ENCODE results near the gene IRX4.

IRX4 gene

DNA sequence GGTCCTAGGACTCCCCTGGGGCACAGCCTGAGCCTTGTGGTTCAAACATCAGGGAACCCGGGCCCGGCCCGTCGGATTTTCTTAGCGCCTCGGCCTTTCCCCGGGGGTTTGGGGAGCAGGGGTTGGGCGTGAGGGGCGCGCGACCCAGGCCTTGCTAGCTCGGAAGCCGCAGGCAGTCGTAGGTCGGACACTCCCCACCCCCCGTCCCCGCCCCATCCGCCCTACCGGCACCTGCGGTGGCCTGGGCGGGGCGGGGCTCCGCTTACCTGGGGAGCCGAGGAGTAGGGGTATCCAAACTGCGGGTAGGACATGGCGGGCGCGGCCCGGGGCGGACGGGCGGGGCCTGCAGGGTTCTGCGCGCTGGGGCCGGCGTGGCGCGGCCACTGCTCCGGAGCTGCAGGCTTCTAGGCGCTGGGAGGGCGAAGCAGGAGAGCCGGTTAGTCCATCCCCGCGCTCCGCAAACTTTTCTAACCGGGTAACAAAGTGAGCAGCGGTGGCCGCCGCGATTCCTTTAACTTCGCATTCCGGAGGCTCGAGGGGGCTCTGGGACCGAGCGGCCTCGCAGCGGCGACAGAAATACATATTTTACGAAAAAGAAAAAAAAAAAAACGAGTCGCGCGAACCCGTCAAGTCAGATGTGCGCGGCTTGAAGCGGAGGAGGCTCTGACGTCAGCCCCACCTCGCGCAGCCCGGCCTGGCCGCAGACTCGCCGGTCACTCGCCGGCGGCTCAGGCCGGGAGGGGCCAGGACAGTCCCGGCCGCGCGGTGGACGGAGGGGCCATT, at the start of gene IRX4:
TSS of gene IRX4 (minus strand) at position 589 of the 783 bp plus-strand sequence. CDS start at position 311, 278 bp downstream.
- no peak for DNase-seq (ENCODE audit: low read depth in 2 of 3, low spot score in 2 of 3)

DNA sequence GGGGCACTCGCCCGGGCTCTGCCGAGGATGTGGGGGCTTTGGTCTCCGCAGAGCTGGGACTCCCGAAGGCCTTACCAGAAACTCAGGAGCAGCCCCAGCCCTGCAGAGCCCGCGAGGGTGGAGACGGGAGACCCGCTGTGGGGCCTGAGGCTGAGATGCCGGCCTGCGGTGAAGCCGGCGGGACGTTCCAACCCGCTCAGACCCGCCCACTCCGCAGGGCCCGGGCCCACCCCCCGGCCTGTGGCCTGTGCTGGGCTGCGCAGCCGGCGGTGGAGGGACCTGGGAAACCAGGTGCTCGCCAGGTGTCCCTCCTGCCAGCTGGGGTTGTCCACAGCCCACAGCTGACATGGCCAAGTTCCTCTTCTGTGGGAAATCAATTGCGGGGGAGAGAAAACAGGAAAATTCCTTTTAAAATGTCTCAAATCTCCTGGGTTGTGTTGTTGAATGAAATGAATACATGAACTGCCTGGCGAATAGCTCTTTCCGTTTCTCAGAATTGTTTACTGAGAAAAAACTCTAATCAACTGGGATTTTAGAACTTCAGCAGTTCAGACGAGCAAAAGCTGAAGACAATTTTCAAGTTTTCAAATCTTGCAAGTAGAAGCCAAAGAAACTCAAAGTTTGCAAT, 49.0 kb upstream of the IRX4 start:
- DNase-seq (ENCODE audit: low read depth in 2 of 3, low spot score in 2 of 3) = no peak

DNA sequence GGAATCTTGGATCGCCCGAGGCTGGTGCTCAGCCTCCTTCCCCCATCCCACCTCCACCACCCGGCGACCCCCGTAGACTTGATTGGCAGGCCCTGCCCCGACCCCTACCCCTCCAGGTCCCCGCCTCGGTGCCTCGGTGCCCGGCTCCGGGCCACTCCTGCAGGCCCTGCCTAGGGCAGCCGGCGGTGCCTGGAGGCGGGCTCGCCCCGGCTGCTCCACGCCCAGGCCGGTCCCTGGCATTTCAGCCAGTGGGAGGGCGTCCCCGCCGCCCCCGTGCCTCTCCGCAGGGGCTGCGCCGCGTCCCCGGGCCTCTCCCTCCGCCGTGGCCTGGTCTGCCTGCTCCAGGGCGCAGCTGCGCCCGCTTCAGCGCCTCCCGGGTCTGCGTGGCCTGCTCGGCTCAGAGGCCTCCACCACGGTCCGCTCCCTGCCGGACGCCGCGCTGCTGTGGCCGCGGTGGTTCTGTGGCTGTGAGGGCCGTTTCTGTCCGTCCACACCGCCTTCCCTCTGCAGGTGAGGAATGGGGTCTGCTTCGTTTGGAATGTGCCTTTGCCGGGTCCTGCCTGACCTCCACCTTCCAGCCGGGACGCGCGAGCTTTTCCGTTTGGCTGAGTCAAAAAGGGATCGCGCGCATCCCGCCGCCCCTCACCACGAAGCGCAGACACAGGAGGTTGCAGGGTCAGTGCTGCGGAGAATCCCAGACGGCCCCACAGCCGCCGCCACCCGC, 48.3 kb upstream of the IRX4 start:
- DNase-seq (ENCODE audit: low read depth in 2 of 3, low spot score in 2 of 3) = no peak

DNA sequence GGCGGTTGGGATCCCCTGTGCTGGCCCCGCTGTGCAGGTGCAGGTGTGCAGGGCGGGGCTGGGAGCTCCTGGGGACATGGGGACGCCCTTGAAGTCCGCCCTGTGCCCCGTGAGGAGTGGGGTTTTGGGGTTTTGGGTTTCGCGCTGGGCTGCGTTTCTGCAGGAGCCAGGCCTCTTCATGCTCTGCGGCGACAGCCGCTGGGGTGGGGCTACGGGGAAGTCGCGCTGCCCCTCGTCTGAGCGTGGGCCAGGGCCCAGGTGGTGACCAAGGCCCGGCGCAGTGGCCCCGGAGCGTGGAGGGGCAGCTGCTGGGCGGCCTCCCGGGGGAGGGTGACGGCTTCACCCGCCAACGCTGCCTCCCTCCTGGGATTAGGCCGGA, 47.8 kb upstream of the IRX4 start:
- DNase-seq (ENCODE audit: low read depth in 2 of 3, low spot score in 2 of 3) = no peak

DNA sequence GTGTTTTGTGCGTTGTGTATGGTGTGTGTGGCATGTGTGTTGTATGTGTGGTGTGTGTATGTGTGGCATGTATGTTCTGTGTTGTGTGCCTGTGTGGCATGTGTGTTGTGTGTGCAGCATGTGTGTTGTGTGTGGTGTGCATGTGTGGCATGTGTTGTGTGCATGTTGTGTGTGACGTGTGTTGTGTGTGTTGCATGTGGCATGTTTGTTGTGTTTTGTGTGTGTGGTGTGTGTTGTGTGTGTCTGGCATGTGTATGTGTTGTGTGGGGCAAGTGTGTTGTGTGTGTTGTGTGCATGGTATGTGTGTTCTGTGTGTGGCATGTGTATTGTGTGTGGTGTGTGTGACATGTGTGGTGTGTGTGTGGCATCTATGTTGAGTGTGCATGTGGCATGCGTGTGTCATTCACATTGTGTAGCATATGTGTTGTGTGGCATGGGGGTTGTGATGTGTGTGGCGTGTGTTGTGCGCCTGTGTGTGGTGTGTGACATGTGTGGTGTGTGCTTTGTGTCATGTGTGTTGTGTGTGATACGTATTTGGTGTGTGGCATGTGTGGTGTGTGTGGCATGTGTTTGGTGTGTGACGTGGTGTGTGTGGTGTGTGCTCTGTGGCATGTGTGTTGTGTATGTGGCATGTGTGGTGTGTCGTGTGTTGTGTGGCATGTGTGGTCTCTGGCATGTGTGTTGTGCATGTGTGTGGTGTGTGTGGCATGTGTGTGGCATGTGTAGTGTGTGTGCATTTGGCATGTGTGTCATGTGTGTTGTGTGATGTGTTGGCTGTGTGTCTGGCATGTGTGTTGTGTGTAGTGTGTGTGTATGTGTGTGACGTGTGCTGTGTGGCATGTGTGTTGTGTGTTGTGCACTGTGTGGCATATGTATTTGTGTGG, 46.6 kb upstream of the IRX4 start:
- no peak for DNase-seq (ENCODE audit: low read depth in 2 of 3, low spot score in 2 of 3)

DNA sequence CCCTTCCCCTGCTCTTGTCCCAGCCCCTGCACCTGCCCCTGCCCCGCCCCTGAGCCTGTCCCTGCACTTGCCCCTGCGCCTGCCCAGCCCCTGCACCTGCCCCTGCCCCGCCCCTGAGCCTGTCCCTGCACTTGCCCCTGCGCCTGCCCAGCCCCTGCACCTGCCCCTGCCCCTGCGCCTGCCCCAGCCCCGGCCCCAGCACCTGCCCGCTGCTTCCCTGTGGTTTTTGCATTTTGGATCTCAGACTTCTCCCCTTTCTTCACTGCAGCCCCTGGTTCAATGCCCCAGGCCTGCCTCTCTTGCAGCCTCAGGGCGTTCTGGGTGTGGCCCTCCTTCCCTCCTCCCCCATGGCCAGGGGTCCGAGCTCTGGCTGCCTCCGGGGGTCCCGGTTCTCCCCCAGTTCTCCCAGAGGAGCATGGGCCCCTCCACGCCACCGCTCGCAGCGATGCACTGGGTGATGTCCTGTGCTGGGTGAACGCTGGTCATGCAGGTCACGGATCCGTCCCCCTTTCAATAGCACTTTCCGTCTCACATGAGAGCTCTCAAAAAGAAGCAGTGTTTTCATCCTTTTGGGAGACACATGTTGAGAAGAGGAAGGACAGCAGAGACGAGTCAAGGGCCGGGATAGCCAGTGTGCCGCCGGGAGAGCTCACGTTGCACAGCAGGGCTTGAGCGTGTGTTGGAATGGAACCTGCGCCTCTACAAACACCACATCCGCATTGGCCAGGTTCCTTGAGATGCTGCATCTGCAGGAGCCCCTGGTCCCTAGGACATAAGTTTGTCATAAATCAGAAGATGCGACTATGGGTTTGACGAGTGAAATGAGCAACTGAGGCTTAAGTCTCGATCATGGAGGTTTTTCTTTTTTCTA, 44.0 kb upstream of the IRX4 start:
- DNase-seq (ENCODE audit: low read depth in 2 of 3, low spot score in 2 of 3) = no peak

DNA sequence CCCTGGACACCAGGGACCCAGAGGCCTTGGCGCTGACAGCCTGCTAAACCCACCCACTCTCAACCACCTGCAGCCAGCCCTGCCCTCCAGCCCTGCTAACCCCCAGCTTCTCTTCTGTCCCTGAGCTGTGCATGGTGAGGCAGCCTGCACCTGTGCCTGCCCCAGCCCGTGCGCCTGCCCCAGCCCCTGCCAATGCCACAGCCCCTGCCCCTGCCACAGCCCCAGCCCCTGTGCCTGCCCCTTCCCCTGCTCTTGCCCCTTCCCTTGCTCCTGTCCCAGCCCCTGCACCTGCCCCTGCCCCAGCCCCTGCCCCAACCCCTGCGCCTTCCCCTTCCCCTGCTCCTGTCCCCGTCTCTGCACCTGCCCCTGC, 43.3 kb upstream of the IRX4 start:
- no peak for DNase-seq (ENCODE audit: low read depth in 2 of 3, low spot score in 2 of 3)

DNA sequence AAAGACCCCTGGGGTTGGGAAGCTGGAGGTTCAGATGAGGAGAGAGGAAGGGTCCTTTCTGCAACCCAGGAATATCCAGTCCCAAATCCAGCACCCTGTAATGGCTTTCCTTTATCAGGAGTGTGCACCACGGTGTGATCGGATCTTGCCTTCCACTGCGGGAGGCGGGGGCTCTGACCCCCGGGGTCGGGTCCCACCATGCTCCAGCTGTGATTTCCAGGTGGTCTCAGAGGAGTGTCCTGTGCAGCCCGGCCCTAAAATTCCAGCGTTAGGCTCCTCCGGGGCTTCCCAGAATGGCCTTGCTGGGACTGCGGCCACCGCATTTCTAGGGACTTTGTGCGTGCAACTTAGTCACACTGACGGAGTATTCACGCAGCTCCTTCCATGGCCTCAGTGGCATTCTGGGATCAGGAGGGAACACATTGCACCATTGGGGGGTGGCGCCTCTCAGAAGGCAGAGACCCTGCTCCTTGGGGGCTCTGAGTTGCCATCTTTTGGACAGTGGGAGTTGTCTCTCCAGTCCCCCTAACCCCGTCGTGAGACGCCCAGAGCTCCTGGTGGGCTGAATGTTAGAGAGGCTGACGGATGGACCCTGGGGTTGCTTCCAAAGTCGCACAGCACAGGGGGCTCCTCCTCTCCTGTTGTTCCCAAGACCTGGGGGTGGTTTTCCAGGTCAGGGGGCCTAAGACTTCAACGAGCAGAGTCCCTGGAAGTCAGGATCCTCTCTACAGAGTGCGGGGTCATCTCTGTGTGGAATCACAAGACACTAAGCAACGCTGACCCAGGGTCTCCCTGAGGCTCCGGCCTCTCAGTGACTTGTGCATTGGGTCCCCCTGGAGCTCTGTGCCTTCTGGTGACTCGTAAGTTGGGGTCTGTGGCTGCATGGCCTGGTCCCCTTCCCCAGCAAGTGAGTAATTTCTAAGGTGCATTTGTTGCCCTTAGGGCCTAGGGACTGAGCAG, 42.7 kb upstream of the IRX4 start:
- DNase-seq (ENCODE audit: low read depth in 2 of 3, low spot score in 2 of 3) = no peak

DNA sequence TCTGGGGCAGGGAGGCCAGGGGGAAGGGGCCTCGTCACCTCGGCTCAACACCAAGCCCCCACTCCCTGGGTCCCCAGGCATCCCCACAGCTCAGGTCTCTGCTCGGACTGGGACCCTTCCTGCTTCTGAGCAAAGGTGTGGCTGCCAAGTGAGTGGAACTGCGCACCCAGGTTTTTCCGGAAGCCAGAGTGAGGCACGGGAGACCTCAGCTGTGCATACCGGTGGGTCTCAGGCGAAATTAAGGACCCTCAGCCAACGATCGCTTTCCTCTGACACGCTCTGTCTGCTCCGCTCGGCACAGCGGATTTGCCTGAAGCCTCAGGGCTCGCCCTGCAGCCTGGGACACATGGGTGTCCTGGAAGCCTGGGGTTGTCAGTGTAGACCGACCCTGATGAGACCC, 41.0 kb upstream of the IRX4 start:
- DNase-seq (ENCODE audit: low read depth in 2 of 3, low spot score in 2 of 3) = no peak

DNA sequence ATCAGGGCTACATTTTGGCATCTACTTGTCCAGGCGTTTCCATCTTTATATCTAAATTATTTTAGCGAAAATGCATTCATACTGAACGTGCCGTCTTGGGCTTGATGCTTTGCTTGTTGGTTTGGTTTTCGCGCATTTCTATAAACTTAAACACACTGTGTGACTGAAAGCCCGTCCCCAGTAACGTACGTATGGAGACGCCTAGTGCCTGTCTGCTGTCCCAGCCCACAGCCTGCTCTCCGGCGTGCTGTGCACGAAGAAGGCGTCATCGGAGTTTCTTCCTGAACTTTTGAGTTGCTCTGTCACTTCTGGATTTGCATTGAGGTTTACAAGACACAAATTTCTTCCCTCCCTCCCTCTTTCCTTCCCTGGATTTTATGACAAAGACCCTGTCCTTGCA, 40.6 kb upstream of the IRX4 start:
- no peak for DNase-seq (ENCODE audit: low read depth in 2 of 3, low spot score in 2 of 3)

DNA sequence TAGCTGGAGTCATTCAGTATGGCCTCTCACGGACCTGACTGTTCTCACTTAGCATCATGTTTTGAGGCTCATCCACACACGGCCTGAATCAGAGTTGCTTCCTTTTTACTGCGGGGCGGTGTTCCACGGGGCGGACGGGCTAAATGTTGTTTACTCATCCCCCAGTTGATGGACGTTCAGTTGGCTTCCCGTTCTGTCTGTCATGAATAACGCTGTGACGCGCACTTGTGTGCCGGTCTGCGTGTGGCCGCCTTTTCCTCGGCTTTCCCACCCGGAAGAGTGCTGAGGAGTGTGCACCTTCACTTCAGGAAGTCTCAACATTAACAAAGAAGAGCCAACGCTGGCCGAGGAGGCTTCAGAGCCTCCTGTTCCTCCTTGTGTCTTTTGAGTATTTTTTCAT, 39.0 kb upstream of the IRX4 start:
- DNase-seq (ENCODE audit: low read depth in 2 of 3, low spot score in 2 of 3) = no peak

DNA sequence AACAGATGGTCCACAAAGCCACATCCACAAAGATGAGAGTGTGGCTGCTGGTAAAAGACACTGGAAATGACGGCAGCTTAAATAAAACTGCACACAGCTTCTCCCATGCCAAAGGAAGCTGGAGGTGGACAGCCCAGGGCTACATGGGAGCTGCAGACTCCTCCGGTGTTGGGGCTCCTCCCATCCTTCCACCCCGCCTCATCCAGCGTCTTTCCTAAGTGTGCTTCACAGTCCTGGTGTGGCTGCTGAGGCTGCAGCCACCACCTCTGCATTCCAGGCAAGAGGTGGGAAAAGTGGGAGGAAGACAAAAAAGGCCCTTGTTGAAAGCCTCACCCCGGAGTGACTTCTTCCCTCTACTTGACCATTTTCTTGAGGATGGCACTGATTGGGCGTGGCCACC, 37.0 kb upstream of the IRX4 start:
- no peak for DNase-seq (ENCODE audit: low read depth in 2 of 3, low spot score in 2 of 3)

DNA sequence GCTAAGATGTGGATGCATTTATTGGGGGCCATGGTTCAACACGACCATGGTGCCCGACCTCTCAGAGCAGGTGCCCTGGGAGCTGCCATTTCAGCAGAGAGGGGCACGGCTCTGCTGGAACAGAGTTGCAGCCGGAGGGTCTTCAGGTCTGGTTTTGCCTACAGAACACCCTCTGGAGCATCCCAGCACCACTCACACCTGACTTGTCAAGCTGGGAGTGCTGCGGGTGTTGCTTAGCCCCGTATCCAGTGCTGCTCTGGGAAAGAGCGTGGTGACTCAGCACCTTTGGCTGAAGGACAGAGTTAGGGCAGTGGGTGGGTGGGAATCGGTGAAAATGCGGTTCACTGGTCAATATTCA, 36.5 kb upstream of the IRX4 start:
- no peak for DNase-seq (ENCODE audit: low read depth in 2 of 3, low spot score in 2 of 3)

DNA sequence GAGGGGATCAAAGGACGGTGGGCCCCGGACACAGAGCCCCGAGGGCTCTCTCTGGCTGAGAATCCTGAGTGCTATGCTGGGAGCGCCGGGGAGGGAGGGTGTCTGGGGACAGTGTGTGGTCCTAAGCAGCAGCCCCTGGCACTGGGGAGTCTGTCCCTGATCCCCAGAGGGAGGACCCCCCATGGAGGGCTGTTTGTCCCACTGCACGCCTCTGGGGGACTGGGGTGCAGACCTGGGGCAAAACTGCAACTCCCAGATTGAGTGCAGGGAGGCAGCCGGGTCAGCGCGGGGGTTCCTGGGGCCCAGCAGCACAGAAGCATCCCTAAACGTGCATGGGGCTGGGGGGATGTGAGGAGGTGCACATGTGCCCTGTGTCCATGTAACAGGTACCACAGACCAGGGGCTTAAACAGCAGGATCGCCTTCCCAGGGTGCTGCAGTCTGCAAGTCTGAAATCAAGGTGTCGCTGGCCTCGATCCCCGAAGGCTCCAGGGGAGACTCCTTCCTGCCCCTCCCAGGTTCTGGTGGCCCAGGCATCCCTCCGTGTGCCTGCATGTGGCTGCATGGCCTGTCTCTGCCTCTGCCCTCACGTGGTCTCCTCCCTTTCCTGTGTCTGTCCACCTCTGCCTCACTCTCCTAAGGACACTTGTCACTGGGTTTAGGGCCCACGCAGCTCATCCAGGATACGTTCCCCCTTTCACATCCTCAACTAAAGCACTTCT, 35.9 kb upstream of the IRX4 start:
- DNase-seq (ENCODE audit: low read depth in 2 of 3, low spot score in 2 of 3) = no peak

DNA sequence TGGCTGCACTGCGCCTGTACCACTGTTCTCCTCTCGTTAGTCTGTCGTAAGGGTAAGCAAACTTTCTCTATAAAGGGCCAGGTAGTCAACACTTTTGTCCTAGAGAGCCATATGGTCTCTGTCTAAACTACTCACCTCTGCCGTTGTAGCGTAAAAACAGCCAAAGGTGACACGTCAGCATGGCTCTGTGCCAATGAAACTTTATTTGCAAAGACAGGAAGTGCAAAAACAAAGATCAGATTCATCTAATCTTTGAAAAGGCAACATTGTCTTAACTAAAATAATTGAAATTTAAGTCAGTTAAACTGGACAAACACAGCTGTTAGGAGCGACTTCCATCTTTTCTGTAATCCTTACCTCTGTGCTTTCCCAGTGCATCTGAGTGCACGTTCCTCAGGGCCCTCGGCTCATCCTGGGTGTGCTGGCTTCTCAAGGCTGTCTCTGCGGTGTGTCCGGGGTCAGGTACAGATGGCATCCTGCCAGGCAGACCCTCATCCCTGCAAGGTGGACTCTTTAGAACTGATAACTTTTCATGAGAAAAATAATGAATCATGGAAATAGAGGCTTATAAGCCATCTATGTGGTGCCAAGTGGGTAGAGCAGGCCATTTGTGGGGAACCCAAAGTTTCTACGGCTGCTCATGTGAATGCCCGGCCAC, 35.2 kb upstream of the IRX4 start:
- DNase-seq (ENCODE audit: low read depth in 2 of 3, low spot score in 2 of 3) = no peak

DNA sequence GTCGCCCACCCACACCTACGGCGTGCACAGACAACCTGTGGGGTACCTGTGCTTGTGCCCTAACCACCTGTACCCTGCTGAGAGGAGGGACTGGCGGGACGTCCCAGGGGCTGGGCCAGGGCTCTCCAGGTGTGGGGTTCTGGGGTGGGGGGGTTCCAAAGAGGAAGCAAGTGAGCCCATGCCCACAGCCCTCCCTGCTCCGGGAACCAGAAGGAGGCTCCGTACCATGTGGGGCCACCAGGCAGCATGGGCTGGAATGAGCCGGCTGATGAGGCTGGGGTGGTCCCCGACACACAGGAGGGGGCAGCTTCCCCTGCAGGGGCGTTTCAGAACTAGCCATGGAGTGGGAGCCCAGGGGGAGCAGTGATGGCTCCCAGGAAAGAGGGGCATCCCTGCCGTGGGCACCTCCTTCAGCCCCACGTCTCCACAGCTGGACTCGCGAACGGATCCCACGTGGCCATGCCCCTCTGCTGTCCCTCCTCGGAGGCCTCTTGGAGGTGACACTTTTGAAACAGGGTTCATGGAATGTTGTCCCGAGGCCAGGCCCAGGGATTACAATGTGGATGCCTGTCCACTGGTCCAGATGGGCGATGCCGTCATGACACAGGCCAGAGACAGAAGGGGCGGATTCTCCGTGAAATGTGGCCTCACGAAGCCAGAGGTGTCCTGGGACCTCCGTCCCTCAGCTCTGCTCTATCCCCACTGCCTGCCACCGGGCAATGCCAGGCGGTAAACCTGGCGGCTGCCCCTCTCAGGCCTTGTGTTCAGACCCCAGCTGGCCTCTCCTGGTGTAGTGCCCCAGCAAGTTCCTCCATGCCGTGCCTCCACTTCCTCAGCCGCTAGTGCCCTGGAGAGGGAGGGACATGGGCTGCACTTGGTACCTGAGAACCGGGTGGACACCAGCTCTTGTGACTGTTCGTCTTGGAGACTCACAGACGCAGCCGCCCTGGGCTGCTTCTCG, 33.6 kb upstream of the IRX4 start:
- DNase-seq (ENCODE audit: low read depth in 2 of 3, low spot score in 2 of 3) = no peak

DNA sequence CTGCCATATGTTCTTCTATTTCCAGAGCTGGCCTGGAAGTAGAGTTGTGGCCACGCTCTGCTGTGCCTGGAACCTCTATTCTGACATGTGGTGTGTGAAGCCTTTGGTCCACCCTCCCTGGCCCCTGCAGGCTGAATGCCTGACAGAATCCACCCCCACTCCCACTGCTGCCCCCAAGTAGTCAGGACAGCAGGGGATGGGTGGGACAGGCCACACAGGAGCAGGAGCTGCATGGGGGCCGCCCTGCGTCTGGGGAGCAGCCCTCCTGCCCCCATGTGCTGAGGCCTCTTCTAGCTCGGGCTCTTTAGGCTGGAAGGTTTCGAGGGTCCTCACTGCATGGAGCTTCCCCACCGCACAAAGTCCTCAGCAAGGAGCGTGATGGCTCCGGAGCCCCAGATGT, 32.6 kb upstream of the IRX4 start:
- DNase-seq (ENCODE audit: low read depth in 2 of 3, low spot score in 2 of 3) = no peak
